CD4-positive, alpha-beta memory T cell (primary cell): ENCODE data around the gene CUX1. TPM values are rescaled to one million over a fixed set of nuclear protein-coding genes. Genes with fewer than 3 reads are reported as not detected.

Experiments
- CTCF ChIA-PET: fragments of 350-600 bp; sonication (Branson Sonifier 250); formaldehyde crosslinking; loops from one replicate; lab custom pipeline; 2021; ENCODE audit warnings: inconsistent platforms; ENCODE audit not compliant: partially characterized antibody; lab: Charles Lee
- POLR2A ChIA-PET: fragments of 350-600 bp; sonication (Branson Sonifier 250); formaldehyde crosslinking; loops from one replicate; lab custom pipeline; 2021; ENCODE audit not compliant: partially characterized antibody; lab: Charles Lee
- DNase-seq, 5 donors: peaks; one replicate each; pipeline versions ENCODE4 v3.0.0 to v3.0.0-alpha.2; 2020 to 2022; ENCODE audit warnings: mixed read lengths in 1 of 5
- H3K27ac ChIP-seq: one replicate; pipeline ENCODE4 v1.7.0; 2013; ENCODE audit warnings: low read depth, low read length
- H3K27me3 ChIP-seq: 2 replicates; pipeline ENCODE4 v1.7.0; 2013; ENCODE audit warnings: mild to moderate bottlenecking, low read length, moderate library complexity; ENCODE audit not compliant: insufficient read depth
- H3K36me3 ChIP-seq: 2 replicates; pipeline ENCODE4 v1.7.0; 2013; ENCODE audit warnings: mild to moderate bottlenecking, low read length, moderate library complexity; ENCODE audit not compliant: insufficient read depth
- H3K4me1 ChIP-seq: 2 replicates; pipeline ENCODE4 v1.7.0; 2013; ENCODE audit warnings: mild to moderate bottlenecking, low read length, moderate library complexity; ENCODE audit not compliant: insufficient read depth
- H3K4me3 ChIP-seq, 2 donors: one replicate each; pipeline ENCODE4 v1.7.0; 2013; ENCODE audit warnings: low read length in 2 of 2, mild to moderate bottlenecking in 1 of 2
- H3K9me3 ChIP-seq, 2 donors: one replicate each; pipeline ENCODE4 v1.7.0; 2013; ENCODE audit warnings: low read length in 2 of 2, control low read depth in 1 of 2; ENCODE audit not compliant: control insufficient read depth in 1 of 2
- H3K27ac Mint-ChIP-seq, 7 donors: one replicate each; pipeline ENCODE4 v1.8.0; 2020 to 2021; ENCODE audit warnings: mixed read lengths in 7 of 7, mild to moderate bottlenecking in 6 of 7, inconsistent platforms in 3 of 7, moderate library complexity in 3 of 7
- H3K27me3 Mint-ChIP-seq, 2 donors: one replicate each; pipeline ENCODE4 v1.8.0; 2020 to 2021; ENCODE audit warnings: mixed read lengths in 2 of 2
- H3K36me3 Mint-ChIP-seq, 2 donors: one replicate each; pipeline ENCODE4 v1.8.0; 2020 to 2021; ENCODE audit warnings: mixed read lengths in 2 of 2, inconsistent platforms in 1 of 2, mild to moderate bottlenecking in 1 of 2
- H3K4me1 Mint-ChIP-seq, 4 donors: one replicate each; pipeline ENCODE4 v1.8.0; 2020 to 2021; ENCODE audit warnings: mixed read lengths in 4 of 4, mild to moderate bottlenecking in 1 of 4
- H3K4me3 Mint-ChIP-seq, 8 donors: one replicate each; pipeline ENCODE4 v1.8.0; 2020 to 2021; ENCODE audit warnings: mixed read lengths in 8 of 8, mild to moderate bottlenecking in 7 of 8, moderate library complexity in 6 of 8, inconsistent platforms in 3 of 8
- H3K9me3 Mint-ChIP-seq, 8 donors: one replicate each; pipeline ENCODE4 v1.8.0; 2020 to 2021; ENCODE audit warnings: mixed read lengths in 8 of 8, mild to moderate bottlenecking in 5 of 8, inconsistent platforms in 3 of 8, moderate library complexity in 1 of 8
- intact Hi-C: fragments of 100-400 bp; cut with micrococcal nuclease; formaldehyde crosslinking; loops from one replicate; pipeline ENCODE4 v1.15.1; 2023
- polyA plus RNA-seq, 2 donors: library from polyadenylated mRNA; unstranded; fragments of 300-500 nt; fragmentation: Illumina TruSeq; gene quantifications; one replicate each; pipeline ENCODE4 v1.2.3, GENCODE V29; 2021
- total RNA-seq, 2 experiments: library from RNA; stranded (reverse); gene quantifications; one replicate each; pipeline ENCODE4 v1.2.3, GENCODE V29; 2021

Gene CUX1
- total and polyA plus RNA-seq, 4 experiments from 2014 or later: 2.1 to 47.6 (median 36.1) TPM

GRCh38 chr7:102285540-102286236 lies 468.3 kb downstream of the CUX1 start:
- no peaks in the 10 kb centered on the region for H3K9me3 Mint-ChIP-seq
- ChIA-PET POLR2A (interaction anchor here (1.7 kb wide), 1 partner anchor 110 kb away, joined by 10 read pairs; the partner anchor contains the start of gene PRKRIP1), CTCF (interaction anchor here (1.7 kb wide), 1 partner anchor 106 kb away, joined by 8 read pairs; no protein-coding TSS in a partner anchor)
- H3K36me3 Mint-ChIP-seq: no peaks in the 10 kb centered on the region
- H3K27me3 ChIP-seq: no peaks in the 10 kb centered on the region
- peaks cover 15 to 42% (median 24%) of the 10 kb centered on the region in 4 donors for H3K4me1 Mint-ChIP-seq
- H3K4me3 ChIP-seq: peak overlapping the region in 1 of 2 donors; percentile 52
- peak overlapping the region; percentile 75 to 87 (median 80) for H3K4me3 Mint-ChIP-seq
- no peaks in the 10 kb centered on the region for H3K9me3 ChIP-seq
- H3K27me3 Mint-ChIP-seq: no peaks in the 10 kb centered on the region
- peaks cover 29% of the 10 kb centered on the region for H3K4me1 ChIP-seq
- H3K27ac Mint-ChIP-seq: peak overlapping the region in 5 of 7 donors; percentile 55 to 88 (median 83)
- peak overlapping the region; percentile 31 for H3K27ac ChIP-seq
- intact Hi-C loops: loop anchor here (5.0 to 10.0 kb wide), 2 partner anchors 79 to 177 kb away; partner anchors contain the start of genes ALKBH4 and LRWD1
- H3K36me3 ChIP-seq: no peaks in the 10 kb centered on the region
- DNase-seq: no peak

- Histone ChIP-seq H3K4me3 (peak within 1 kb of the TSS; percentile 29 to 68), H3K27ac (peak within 1 kb of the TSS; percentile 38), H3K36me3 (no peaks in the 10 kb centered on the region), H3K9me3 (no peaks in the 10 kb centered on the region), H3K27me3 (no peaks in the 10 kb centered on the region), H3K4me1 (peaks cover 35% of the 10 kb centered on the region)
- ChIA-PET POLR2A (interaction anchor here (0.7 to 1.7 kb wide), 4 partner anchors 11 to 164 kb away, joined by 3 to 10 read pairs (median 4); partner anchors contain the start of gene PRKRIP1), CTCF (interaction anchor here (0.7 kb wide), 1 partner anchor 17 kb away, joined by 3 read pairs; no protein-coding TSS in a partner anchor)
- intact Hi-C loops: loop anchor here (5.0 to 10.0 kb wide), 2 partner anchors 78 to 176 kb away; partner anchors contain the start of genes ALKBH4 and LRWD1
- Mint-ChIP-seq H3K4me1 (peaks cover 19 to 45% (median 29%) of the 10 kb centered on the region in 4 donors), H3K36me3 (no peaks in the 10 kb centered on the region), H3K27me3 (peaks cover 0 to 2% of the 10 kb centered on the region in 2 donors), H3K9me3 (no peaks in the 10 kb centered on the region), H3K4me3 (peak within 1 kb of the TSS; percentile 70 to 86 (median 78)), H3K27ac (peak within 1 kb of the TSS in 3 of 7 donors; percentile 42 to 85 (median 55))
- peak; percentile 43 to 58 (median 50) for DNase-seq
These were observed 469.0 kb downstream of the CUX1 start, which contains the start of gene SH2B2 for GRCh38 chr7:102286237-102287110. Gene SH2B2, plus strand, starts transcription at chr7:102286868. Its CDS starts 13,683 bp downstream, at chr7:102300551.

- H3K27ac Mint-ChIP-seq: no peak overlapping the region
- Histone ChIP-seq H3K27ac (peak overlapping the region; percentile 38), H3K9me3 (no peaks in the 10 kb centered on the region), H3K36me3 (no peaks in the 10 kb centered on the region), H3K4me3 (peak overlapping the region; percentile 29 to 68), H3K27me3 (no peaks in the 10 kb centered on the region), H3K4me1 (peaks cover 41% of the 10 kb centered on the region)
- DNase-seq: peak in 1 of 5 donors; percentile 18
- CTCF ChIA-PET: interaction anchor here (0.7 kb wide), 2 partner anchors 8 to 18 kb away, joined by 3 read pairs; no protein-coding TSS in a partner anchor
- H3K4me1 Mint-ChIP-seq: peaks cover 19 to 51% (median 34%) of the 10 kb centered on the region in 4 donors
- H3K36me3 Mint-ChIP-seq: no peaks in the 10 kb centered on the region
- no peaks in the 10 kb centered on the region for H3K9me3 Mint-ChIP-seq
- H3K27me3 Mint-ChIP-seq: peaks cover 0 to 4% of the 10 kb centered on the region in 2 donors
- peak overlapping the region; percentile 63 to 83 (median 70) for H3K4me3 Mint-ChIP-seq
- POLR2A ChIA-PET: interaction anchor here (0.7 to 1.7 kb wide), 5 partner anchors 10 to 163 kb away, joined by 3 to 10 read pairs (median 4); partner anchors contain the start of gene PRKRIP1
- intact Hi-C loops: loop anchor here (5.0 to 10.0 kb wide), 2 partner anchors 77 to 175 kb away; partner anchors contain the start of genes ALKBH4 and LRWD1
These were observed 469.9 kb downstream of the CUX1 start for GRCh38 chr7:102287111-102287980.

GRCh38 chr7:102287981-102288278 lies 470.5 kb downstream of the CUX1 start:
- H3K4me1 ChIP-seq: peaks cover 41% of the 10 kb centered on the region
- H3K36me3 ChIP-seq: no peaks in the 10 kb centered on the region
- peak overlapping the region in 6 of 8 donors; percentile 51 to 70 (median 66) for H3K4me3 Mint-ChIP-seq
- POLR2A ChIA-PET: interaction anchor here (1.0 kb wide), 1 partner anchor 19 kb away, joined by 4 read pairs; no protein-coding TSS in a partner anchor
- no peaks in the 10 kb centered on the region for H3K36me3 Mint-ChIP-seq
- intact Hi-C loops: loop anchor here (5.0 to 10.0 kb wide), 2 partner anchors 77 to 174 kb away; partner anchors contain the start of genes ALKBH4 and LRWD1
- no peaks in the 10 kb centered on the region for H3K9me3 ChIP-seq
- H3K4me3 ChIP-seq: peak overlapping the region; percentile 29 to 68
- H3K9me3 Mint-ChIP-seq: no peaks in the 10 kb centered on the region
- CTCF ChIA-PET: interaction anchor here (0.5 to 0.7 kb wide), 2 partner anchors 8 to 1704 kb away, joined by 3 read pairs; no protein-coding TSS in a partner anchor
- no peak for DNase-seq
- H3K27ac ChIP-seq: no peak overlapping the region
- H3K27me3 ChIP-seq: no peaks in the 10 kb centered on the region
- peaks cover 0 to 4% of the 10 kb centered on the region in 2 donors for H3K27me3 Mint-ChIP-seq
- H3K4me1 Mint-ChIP-seq: peaks cover 19 to 51% (median 34%) of the 10 kb centered on the region in 4 donors
- H3K27ac Mint-ChIP-seq: no peak overlapping the region

- Mint-ChIP-seq H3K4me3 (peak overlapping the region; percentile 44 to 70 (median 62)), H3K9me3 (no peaks in the 10 kb centered on the region), H3K4me1 (peaks cover 19 to 47% (median 34%) of the 10 kb centered on the region in 4 donors), H3K27me3 (peaks cover 0 to 4% of the 10 kb centered on the region in 2 donors), H3K36me3 (no peaks in the 10 kb centered on the region), H3K27ac (peak overlapping the region in 3 of 7 donors; percentile 35 to 68 (median 63))
- no peak for DNase-seq
- Histone ChIP-seq H3K36me3 (no peaks in the 10 kb centered on the region), H3K4me1 (peaks cover 41% of the 10 kb centered on the region), H3K9me3 (no peaks in the 10 kb centered on the region), H3K27me3 (no peaks in the 10 kb centered on the region), H3K4me3 (no peak overlapping the region), H3K27ac (no peak overlapping the region)
- ChIA-PET POLR2A (interaction anchor here (1.0 kb wide), 1 partner anchor 18 kb away, joined by 4 read pairs; no protein-coding TSS in a partner anchor), CTCF (interaction anchor here (0.5 to 1.5 kb wide), 3 partner anchors 9 to 1704 kb away, joined by 3 to 6 read pairs (median 3); no protein-coding TSS in a partner anchor)
- intact Hi-C loops: loop anchor here (5.0 to 10.0 kb wide), 2 partner anchors 76 to 174 kb away; partner anchors contain the start of genes ALKBH4 and LRWD1
These were observed 471.0 kb downstream of the CUX1 start for GRCh38 chr7:102288285-102288930.
